ENCODE data around the gene GRN. TPM values are rescaled to one million over a fixed set of nuclear protein-coding genes. Genes with fewer than 3 reads are reported as not detected.

GRN gene
- total and polyA plus RNA-seq, 9 of the 15 experiments (the other 6 are each of a cell fraction or from before 2014, with no cell fraction given) = 5.4 to 75.3 (median 20.7) TPM

- no peak for DNase-seq (ENCODE audit: extremely low read depth in 1 of 4, low spot score in 3 of 4)
- ATAC-seq = peak; percentile 20
- WGBS (ENCODE audit: insufficient coverage, low coverage, missing lambda C conversion rate) = 33% methylated on average over 19 of the region's 22 CpGs
- 0 out of 4 replicates have a peak overlapping the region, but pooled peaks of 1 of the 2 experiments have one; percentile 21 for H3K9ac ChIP-seq (ENCODE audit: insufficient read depth in 1 of 2, low read depth in 2 of 2, low read length in 2 of 2)
- H3K9me3 ChIP-seq (replicated peaks; ENCODE audit: control insufficient read depth, insufficient read depth, low read depth, low read length) = no peaks in the 10 kb centered on the region
- no peak for TF ChIP-seq SIX5 (IDR thresholded peaks at IDR 0.05; ENCODE audit: borderline replicate concordance in 1 of 2, insufficient read depth in 1 of 2, low read depth in 1 of 2, low read length in 2 of 2)
- TF ChIP-seq, protein P1, sequence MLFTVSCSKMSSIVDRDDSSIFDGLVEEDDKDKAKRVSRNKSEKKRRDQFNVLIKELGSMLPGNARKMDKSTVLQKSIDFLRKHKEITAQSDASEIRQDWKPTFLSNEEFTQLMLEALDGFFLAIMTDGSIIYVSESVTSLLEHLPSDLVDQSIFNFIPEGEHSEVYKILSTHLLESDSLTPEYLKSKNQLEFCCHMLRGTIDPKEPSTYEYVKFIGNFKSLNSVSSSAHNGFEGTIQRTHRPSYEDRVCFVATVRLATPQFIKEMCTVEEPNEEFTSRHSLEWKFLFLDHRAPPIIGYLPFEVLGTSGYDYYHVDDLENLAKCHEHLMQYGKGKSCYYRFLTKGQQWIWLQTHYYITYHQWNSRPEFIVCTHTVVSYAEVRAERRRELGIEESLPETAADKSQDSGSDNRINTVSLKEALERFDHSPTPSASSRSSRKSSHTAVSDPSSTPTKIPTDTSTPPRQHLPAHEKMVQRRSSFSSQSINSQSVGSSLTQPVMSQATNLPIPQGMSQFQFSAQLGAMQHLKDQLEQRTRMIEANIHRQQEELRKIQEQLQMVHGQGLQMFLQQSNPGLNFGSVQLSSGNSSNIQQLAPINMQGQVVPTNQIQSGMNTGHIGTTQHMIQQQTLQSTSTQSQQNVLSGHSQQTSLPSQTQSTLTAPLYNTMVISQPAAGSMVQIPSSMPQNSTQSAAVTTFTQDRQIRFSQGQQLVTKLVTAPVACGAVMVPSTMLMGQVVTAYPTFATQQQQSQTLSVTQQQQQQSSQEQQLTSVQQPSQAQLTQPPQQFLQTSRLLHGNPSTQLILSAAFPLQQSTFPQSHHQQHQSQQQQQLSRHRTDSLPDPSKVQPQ (CRISPR knock-in tag; IDR thresholded peaks at IDR 0.05; ENCODE audit: borderline replicate concordance) = no peak
- TF ChIP-seq TAF15 (IDR thresholded peaks at IDR 0.05; ENCODE audit: low read depth, low read length) = 0 out of 2 replicates have a peak, but pooled peaks have one; percentile 7
- H3K4me3 ChIP-seq = no peak overlapping the region
- H2AFZ ChIP-seq (ENCODE audit: low read depth, low read length) = no peak overlapping the region
- in situ Hi-C loops (cut with MboI) = no loop called here
- BruUV-seq (replicated peaks) = no TSS peak
- intact Hi-C loops (cut with micrococcal nuclease) = no loop called here
- no peak for FAIRE-seq
- H3K27ac ChIP-seq (ENCODE audit: extremely low read depth, low read depth, low read length) = no peak overlapping the region
- ChIA-PET POLR2A (interaction anchor here (0.6 to 1.3 kb wide), 5 partner anchors 10 to 171 kb away, joined by 3 to 6 read pairs (median 3); partner anchors contain the start of gene ITGA2B), CTCF (ENCODE audit: low intra/inter-chr PET ratio) (no interaction called here)
- H3K4me1 ChIP-seq (replicated peaks in 1 of 2; ENCODE audit: control insufficient read depth in 2 of 2, insufficient read depth in 2 of 2, low read length in 2 of 2) = peaks cover 8 to 31% of the 10 kb centered on the region in 2 experiments; a peak in 4 of 5 replicates
- no peaks in the 10 kb centered on the region for H3K79me2 ChIP-seq (ENCODE audit: control insufficient read depth, insufficient read depth, low read length)
- H3K9me1 ChIP-seq (ENCODE audit: control insufficient read depth, insufficient read depth, low read length) = no peaks in the 10 kb centered on the region
- H3K36me3 ChIP-seq (ENCODE audit: control insufficient read depth, insufficient read depth, low read length) = no peaks in the 10 kb centered on the region
- no peak overlapping the region for H3K4me2 ChIP-seq (ENCODE audit: insufficient read depth, low read length)
- H4K20me1 ChIP-seq (replicated peaks; ENCODE audit: control insufficient read depth, insufficient read depth, low read length) = no peaks in the 10 kb centered on the region
- no peaks in the 10 kb centered on the region; a peak in 1 of 5 replicates for H3K27me3 ChIP-seq (ENCODE audit: control insufficient read depth in 2 of 2, insufficient read depth in 2 of 2, low read length in 2 of 2)
Measured at GRCh38 chr17:44375196-44376017, 30.3 kb downstream of the GRN start.

All from K562 (cell line).